ENCODE data around the gene ALDH1A1. TPM values are rescaled to one million over a fixed set of nuclear protein-coding genes. Genes with fewer than 3 reads are reported as not detected.

ALDH1A1 gene
- total and polyA plus RNA-seq, 9 of the 15 experiments (the other 6 are each of a cell fraction or from before 2014, with no cell fraction given): 1.8 to 86.3 (median 24.4) TPM

DNA sequence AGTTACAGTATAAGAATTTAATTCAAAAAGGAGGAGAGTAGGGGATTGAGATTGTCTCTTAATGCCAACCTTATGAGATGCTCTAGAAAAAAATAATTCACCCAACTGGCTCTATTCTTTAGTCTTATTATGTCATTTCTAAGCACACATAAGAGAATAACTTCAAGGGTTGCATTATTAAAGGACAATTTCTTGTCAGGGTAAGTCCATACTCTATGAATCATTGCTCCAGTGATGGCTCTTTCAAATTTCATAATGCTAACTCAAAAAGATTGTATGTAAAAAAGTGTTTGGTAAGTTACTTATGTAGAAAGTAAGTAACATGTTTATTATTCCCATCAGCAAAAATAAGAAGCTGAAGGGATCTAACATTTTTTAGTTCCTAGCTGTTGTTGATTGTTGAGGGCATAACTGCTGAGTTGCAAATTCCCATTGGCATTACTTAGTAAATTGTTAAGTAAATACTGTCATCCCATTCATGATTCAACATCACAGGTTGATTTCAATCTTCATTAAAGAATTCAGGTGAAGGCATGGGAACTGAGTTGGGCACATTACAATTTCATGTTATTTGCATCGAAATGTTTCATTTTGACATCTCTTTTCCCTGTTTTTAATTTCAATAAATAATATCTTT lies 28.6 kb downstream of the ALDH1A1 start:
- no TSS peak for BruUV-seq (replicated peaks)
- no peak overlapping the region for H3K4me3 ChIP-seq
- H3K9me3 ChIP-seq (replicated peaks; ENCODE audit: control insufficient read depth, insufficient read depth, low read depth, low read length): no peaks in the 10 kb centered on the region
- intact Hi-C loops (cut with micrococcal nuclease): no loop called here
- in situ Hi-C loops (cut with MboI): no loop called here
- no peak for DNase-seq (ENCODE audit: extremely low read depth in 1 of 4, low spot score in 3 of 4)
- POLR2A ChIA-PET: no interaction called here
- no peaks in the 10 kb centered on the region for H3K9me1 ChIP-seq (ENCODE audit: control insufficient read depth, insufficient read depth, low read length)
- no peak overlapping the region for H2AFZ ChIP-seq (ENCODE audit: low read depth, low read length)
- H3K9ac ChIP-seq (ENCODE audit: insufficient read depth in 1 of 2, low read depth in 2 of 2, low read length in 2 of 2): no peak overlapping the region
- no peak overlapping the region for H3K27ac ChIP-seq (ENCODE audit: extremely low read depth, low read depth, low read length)
- WGBS (ENCODE audit: insufficient coverage, low coverage, missing lambda C conversion rate): 22% methylated on average over 1 of the region's 1 CpG
- no peaks in the 10 kb centered on the region for H4K20me1 ChIP-seq (replicated peaks; ENCODE audit: control insufficient read depth, insufficient read depth, low read length)
- FAIRE-seq: no peak
- CTCF ChIA-PET (ENCODE audit: low intra/inter-chr PET ratio): no interaction called here
- no peaks in the 10 kb centered on the region; the same call in 2 of the 3 replicates for H3K36me3 ChIP-seq (ENCODE audit: control insufficient read depth, insufficient read depth, low read length)
- H3K4me2 ChIP-seq (ENCODE audit: insufficient read depth, low read length): no peak overlapping the region
- ATAC-seq: no peak
- H3K4me1 ChIP-seq (replicated peaks in 1 of 2; ENCODE audit: control insufficient read depth in 2 of 2, insufficient read depth in 2 of 2, low read length in 2 of 2): no peaks in the 10 kb centered on the region
- no peaks in the 10 kb centered on the region for H3K27me3 ChIP-seq (ENCODE audit: control insufficient read depth in 2 of 2, insufficient read depth in 2 of 2, low read length in 2 of 2)
- TF ChIP-seq FOXJ3 (CRISPR knock-in tag; IDR thresholded peaks at IDR 0.05): no peak
- peak; percentile 51 for TF ChIP-seq ZNF316 (IDR thresholded peaks at IDR 0.05)
- no peak for TF ChIP-seq NR3C1 (CRISPR knock-in tag; IDR thresholded peaks at IDR 0.05)
- peak; percentile 31 for TF ChIP-seq MAFG (tag; conservative IDR thresholded peaks at IDR 0.05)
- TF ChIP-seq C11orf30 (IDR thresholded peaks at IDR 0.05; ENCODE audit: low read depth): peak; percentile 52; the same call in 1 of the 2 replicates
- H3K79me2 ChIP-seq (ENCODE audit: control insufficient read depth, insufficient read depth, low read length): no peaks in the 10 kb centered on the region

DNA sequence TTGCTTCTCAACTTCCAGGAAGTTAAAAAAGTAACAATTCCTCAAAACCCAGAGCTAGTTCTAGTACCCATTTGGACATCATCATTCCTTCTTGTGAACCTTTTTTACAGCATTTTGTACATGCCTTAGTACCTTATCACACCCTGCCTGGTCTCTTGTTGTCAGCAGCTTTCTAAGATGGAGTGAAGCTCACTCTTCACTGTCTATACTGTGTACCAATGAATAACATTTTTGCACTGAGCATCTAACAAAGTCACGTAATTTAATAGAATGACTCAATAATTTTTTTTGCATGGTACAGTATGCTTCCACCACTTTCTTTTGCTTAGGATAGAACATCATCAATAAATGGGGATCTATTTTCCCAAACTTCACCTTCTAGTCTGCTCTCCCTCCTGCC lies 29.8 kb downstream of the ALDH1A1 start:
- H4K20me1 ChIP-seq (replicated peaks; ENCODE audit: control insufficient read depth, insufficient read depth, low read length): no peaks in the 10 kb centered on the region
- BruUV-seq (replicated peaks): no TSS peak
- H3K9me3 ChIP-seq (replicated peaks; ENCODE audit: control insufficient read depth, insufficient read depth, low read depth, low read length): no peaks in the 10 kb centered on the region
- in situ Hi-C loops (cut with MboI): no loop called here
- H3K27me3 ChIP-seq (ENCODE audit: control insufficient read depth in 2 of 2, insufficient read depth in 2 of 2, low read length in 2 of 2): no peaks in the 10 kb centered on the region
- H2AFZ ChIP-seq (ENCODE audit: low read depth, low read length): no peak overlapping the region
- ChIA-PET POLR2A (interaction anchor here (0.6 to 1.6 kb wide), 2 partner anchors 14 to 24 kb away, joined by 3 to 5 read pairs; no protein-coding TSS in a partner anchor), CTCF (ENCODE audit: low intra/inter-chr PET ratio) (no interaction called here)
- H3K9ac ChIP-seq (ENCODE audit: insufficient read depth in 1 of 2, low read depth in 2 of 2, low read length in 2 of 2): no peak overlapping the region
- H3K27ac ChIP-seq (ENCODE audit: extremely low read depth, low read depth, low read length): no peak overlapping the region
- no peaks in the 10 kb centered on the region for H3K9me1 ChIP-seq (ENCODE audit: control insufficient read depth, insufficient read depth, low read length)
- 47% methylated on average over 1 of the region's 1 CpG for WGBS (ENCODE audit: insufficient coverage, low coverage, missing lambda C conversion rate)
- intact Hi-C loops (cut with micrococcal nuclease): no loop called here
- no peak for DNase-seq (ENCODE audit: extremely low read depth in 1 of 4, low spot score in 3 of 4)
- no peak for FAIRE-seq
- no peak overlapping the region for H3K4me3 ChIP-seq
- ATAC-seq: no peak
- H3K4me1 ChIP-seq (replicated peaks in 1 of 2; ENCODE audit: control insufficient read depth in 2 of 2, insufficient read depth in 2 of 2, low read length in 2 of 2): no peaks in the 10 kb centered on the region
- no peaks in the 10 kb centered on the region for H3K79me2 ChIP-seq (ENCODE audit: control insufficient read depth, insufficient read depth, low read length)
- no peak overlapping the region for H3K4me2 ChIP-seq (ENCODE audit: insufficient read depth, low read length)
- H3K36me3 ChIP-seq (ENCODE audit: control insufficient read depth, insufficient read depth, low read length): no peaks in the 10 kb centered on the region; the same call in 2 of the 3 replicates
- TF ChIP-seq GATA2 (CRISPR knock-in tag; IDR thresholded peaks at IDR 0.05) (no peak), NFE2L1 (tag; IDR thresholded peaks at IDR 0.05; ENCODE audit: borderline replicate concordance, low read depth) (no peak), CXXC5 (CRISPR knock-in tag; IDR thresholded peaks at IDR 0.05) (no peak), BCL6 (CRISPR knock-in tag; IDR thresholded peaks at IDR 0.05) (no peak), ZNF239 (CRISPR knock-in tag; IDR thresholded peaks at IDR 0.05) (no peak), C11orf30 (IDR thresholded peaks at IDR 0.05; ENCODE audit: low read depth) (no peak), EP400 (IDR thresholded peaks at IDR 0.05) (no peak), KAT2B (IDR thresholded peaks at IDR 0.05; ENCODE audit: low read depth, low read length) (no peak), FIP1L1 (IDR thresholded peaks at IDR 0.05; ENCODE audit: low read depth, low read length, poor library complexity, severe bottlenecking) (no peak)
